ENCODE results near the gene LMO7.

Gene LMO7

DNA sequence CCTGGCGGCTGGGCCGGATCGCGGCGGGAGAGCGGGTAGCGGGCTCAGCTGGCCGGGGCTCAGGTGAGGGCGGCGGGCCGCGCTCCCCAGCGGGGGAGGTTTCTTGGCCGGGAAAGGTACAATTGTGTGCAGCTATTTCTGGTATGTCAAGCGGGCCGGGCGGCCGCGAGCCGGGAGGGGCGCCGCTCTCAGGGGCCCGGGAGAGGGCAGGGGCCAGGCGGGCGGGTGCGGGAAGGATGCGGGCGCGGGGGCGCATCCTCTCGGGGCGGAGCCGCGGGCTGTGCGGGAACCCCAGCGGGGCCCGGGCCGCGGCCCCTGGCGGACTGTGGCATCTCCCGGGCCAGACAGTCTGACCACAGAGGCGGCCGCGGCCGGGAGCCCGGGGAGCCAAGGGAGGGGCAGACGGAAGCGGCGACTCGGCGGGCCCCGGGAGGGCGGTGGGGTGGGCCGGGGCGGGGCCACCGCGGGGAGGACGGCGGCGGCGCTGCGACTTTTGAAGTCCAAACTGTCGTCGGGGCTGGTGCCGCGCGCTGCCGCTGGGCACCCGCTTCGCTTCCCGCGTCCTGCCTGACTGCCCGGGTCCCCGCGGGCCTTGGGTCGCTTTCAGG lies at the start of gene LMO7:
LMO7 (plus strand) TSS at position 503 of the 608 bp plus-strand sequence. CDS start 328 bp downstream, outside the sequence.
- DNase-seq = peak; percentile 11 to 46

DNA sequence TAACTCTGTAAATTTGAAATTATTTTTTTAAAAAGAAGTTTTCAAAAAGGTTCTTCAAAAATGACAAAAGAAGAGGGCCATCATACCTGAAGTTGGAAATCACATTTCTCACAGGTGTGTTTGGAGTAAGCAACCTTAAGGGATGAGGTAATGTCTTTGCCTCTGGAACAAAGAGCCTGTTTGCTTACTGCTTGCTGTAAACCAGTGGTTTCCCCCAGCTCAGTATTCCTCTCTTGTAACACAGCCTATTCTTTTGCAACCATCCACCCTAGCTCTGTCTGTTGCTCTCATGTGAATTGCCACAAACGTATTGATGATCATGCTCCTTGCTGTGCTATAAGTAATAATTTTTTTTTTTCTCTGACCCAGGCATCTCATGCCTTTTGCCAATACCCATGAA lies 48.5 kb upstream of the LMO7 start:
- DNase-seq = no peak

GRCh38 chr13:75596657-75597182 lies 39.4 kb upstream of the LMO7 start:
- no peak for DNase-seq

- DNase-seq = no peak
Measured at GRCh38 chr13:75600371-75600770, 35.8 kb upstream of the LMO7 start.

DNA sequence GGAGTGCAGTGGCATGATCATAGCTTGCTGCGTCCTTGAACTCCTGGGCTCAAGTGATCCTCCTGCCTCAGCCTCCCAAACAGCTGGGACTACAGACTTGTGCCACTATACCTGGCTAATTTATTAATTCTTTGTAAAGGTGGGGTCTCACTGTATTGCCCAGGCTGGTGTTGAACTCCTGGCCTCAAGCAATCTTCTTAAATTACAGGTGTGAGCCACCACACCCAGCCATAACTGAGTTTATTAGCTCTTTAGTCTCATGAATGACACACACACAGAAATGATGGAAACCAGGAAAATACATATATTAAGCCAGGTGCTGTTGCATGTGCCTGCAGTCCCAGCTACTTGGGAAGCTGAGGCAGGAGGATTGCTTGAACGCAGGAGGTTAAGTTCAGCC lies 33.1 kb upstream of the LMO7 start:
- no peak for DNase-seq

DNA sequence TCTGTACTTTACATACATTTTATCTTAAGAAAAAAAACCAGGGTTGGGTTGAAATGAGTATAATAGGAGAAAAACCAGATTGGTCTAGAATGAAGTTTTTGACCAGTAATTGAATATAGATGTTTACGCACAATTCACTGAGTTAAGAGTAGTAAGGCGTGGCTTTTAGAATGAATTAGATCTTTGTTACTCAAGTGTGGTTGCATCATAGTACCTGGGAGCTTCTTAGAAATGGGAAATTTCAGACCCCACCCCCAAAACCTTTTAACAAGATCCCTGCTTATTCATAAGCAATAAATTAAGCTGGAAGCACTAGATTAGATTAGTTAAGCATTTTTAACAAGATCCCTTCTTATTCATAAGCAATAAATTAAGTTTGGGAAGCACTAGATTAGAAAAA lies 28.7 kb upstream of the LMO7 start:
- no peak for DNase-seq

GRCh38 chr13:75610466-75610865 lies 25.7 kb upstream of the LMO7 start:
- DNase-seq = no peak

DNA sequence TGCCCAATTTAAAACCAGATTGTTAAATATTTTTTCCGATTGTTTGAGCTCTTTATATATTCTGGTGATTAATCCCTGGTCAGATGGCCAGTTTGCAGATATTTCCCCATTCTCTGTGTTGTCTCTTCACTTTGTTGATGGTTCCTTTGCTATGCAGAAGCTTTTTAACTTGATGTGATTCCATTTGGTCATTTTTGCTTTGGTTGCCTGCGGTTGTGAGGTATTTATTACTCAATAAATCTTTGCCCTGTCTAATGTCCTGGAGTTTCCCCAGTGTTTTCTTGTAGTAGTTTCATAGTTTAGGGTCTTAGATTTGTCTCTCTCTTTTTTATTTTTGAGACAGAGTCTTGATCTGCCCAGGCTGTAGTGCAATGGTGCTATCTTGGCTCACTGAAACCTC lies 23.8 kb upstream of the LMO7 start:
- DNase-seq = no peak

DNA sequence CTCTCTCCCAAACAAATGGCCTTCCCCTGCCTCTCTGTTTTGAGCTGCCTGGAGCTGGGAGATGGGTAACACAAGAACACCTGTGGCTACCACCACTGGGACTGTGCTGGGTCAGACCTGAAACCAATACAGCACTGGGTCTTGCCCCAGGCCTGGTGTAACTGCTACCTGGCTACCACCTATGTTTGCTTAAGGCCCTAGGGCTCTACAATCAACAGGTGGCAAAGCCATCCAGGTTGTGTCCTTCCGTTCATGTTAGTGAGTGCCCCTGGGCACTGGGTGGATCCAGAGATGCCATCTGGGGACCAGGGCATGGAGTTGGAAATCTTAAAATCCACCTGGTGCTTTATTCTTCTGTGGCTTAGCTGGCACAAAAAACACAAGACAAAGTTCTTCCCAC lies 18.9 kb upstream of the LMO7 start:
- no peak for DNase-seq

- DNase-seq = no peak
Measured at GRCh38 chr13:75618308-75618707, 17.8 kb upstream of the LMO7 start.

DNA sequence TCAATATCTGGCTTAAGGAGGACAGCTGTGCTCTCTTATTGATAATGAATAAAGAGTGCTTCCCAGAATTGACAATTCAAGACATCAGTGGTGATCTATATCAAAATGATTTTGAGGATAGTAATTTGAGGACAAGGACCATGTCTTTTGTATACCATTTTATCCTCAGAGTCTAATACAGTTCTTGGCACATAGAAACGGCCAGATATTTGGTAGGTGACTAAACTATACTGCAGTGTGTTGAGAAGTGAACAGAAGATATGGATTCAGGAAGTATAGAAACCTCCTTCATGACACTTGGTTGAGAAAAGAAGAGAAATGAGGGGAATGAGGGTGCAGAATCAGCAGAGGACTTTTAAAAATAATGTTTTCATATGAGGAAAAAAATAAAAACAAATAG lies 16.1 kb upstream of the LMO7 start:
- DNase-seq = no peak

DNA sequence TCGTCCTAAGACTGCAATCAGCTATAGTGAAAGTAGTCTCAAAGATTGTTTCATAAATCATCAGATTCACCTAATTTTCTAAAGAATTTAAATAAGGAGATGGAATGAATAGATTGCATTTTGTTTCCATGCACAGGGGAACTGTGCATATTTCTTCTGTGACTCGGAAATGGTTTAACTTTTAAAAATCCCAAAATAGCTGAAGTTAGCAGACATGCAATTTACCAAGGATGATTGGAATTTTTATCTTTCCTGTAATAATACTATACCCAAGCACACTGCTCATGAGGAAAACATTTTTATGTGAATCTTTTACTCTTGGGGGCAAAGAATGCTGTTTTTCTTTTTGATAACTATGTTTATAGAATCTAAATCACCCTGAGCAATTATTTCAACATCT lies 15.0 kb upstream of the LMO7 start:
- no peak for DNase-seq

DNA sequence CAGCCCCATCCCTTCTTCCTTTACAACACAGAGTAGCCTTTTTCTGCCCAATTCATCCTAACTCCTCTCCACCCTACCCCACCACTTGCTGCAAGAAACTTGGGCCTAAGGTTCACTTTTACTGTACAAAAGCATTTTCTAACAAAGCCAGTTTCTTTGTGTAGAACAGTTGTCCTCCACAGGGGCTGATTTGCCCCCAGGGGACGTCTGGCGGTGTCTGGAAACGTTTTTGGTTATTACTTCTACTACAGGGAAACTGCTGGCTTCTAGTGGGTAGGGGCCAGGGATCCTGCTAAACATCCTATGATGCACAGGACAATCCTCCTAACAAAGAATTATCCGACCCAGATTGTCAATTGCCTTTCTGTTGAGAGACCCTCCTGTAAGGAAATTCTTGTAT lies 7.3 kb upstream of the LMO7 start:
- no peak for DNase-seq

DNA sequence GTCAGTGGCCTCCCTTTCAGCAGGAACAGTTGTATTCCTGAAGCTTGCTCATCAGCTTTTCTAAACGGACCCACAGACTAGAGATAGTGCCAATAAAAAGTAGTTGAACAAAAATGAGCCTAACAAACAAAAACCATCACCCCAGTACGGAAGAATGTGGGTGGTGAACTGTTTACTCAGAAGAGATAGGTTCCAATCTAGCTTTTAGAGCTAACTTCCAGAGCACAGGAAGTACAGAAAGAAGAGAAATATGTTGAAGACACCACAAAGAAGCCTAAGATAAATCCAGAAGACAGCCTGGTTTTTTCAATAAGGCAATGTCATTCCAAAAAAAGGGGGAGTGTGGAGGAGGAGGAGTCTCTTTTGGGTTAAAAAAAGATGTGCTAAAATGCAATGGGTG lies 2.8 kb upstream of the LMO7 start:
- DNase-seq = no peak

DNA sequence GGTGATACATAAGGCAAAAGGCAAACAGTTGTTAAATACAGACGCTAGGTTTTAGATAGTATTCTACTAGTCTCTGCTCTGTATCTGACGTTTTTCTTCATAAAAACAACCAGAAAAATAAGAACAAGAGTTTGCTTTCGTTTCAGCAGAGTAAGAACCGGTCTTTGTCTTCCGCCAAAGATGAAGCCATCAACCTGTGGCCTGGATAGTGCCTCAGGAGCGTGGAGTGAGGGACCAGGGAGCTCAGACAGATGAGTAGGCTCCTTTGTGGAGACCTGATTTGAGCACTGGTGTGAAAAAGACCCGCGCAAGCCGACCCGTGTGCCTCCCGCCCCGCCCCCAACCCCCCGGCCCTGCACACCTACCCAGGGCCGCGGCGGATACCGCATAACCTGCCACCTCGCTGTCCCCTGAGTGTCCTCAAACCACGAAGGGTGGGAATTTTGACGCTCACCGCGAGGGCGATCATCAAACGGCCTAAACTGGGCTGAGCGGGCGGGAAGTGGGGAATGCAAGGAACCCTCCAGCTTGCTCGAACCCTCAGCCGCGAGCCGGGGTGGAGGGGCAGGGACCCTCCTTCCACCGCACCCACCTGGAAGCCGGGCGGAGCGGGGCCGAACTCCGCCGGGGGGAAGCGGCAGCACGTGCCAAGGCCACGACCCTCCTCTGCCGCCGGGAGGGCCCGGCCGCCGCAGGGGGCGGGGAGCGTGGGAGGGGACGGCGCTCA lies 866 bp upstream of the LMO7 start:
- peak in 1 of 2 experiments; percentile 35 for DNase-seq

DNA sequence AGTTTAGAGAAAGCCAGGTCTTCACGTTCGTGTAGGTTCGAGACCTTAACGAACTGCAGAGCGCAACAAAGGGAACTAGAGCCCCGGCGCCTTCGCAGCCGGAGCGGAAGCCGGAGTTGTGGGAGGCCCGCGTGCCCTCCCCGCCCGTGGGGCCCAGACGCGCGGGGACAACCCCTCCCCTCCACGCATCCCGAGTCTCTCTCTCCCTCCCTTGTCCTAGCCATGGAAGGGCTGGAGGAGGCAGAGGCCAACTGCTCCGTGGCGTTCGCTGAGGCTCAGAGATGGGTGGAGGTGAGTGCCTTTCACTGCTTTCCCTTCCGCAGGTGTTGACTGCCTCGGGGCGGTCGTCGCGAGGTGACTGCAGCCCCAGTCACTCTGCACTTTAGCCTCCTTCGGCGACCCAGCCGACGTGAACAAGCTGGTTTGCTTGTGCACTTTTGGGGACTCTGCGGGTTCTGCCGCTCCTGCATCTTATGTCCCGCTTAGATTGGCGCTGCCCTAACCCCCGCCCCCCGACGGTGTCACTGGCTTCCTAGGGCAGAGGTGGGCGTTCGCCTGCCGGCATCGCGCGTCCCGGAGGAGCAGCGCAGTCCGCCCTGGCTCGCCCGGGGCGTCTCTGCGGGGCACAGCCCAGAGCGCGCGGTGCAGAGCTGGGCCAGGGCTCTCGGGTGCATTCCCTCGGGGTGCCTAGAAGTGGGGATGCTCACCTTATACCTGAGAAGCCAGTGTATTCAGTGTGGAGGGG lies 478 bp downstream of the LMO7 start:
- DNase-seq = no peak

GRCh38 chr13:75637181-75637750 lies 1.1 kb downstream of the LMO7 start:
- no peak for DNase-seq

GRCh38 chr13:75639454-75639853 lies 3.3 kb downstream of the LMO7 start:
- no peak for DNase-seq

GRCh38 chr13:75641026-75641425 lies 4.9 kb downstream of the LMO7 start:
- DNase-seq = no peak

DNA sequence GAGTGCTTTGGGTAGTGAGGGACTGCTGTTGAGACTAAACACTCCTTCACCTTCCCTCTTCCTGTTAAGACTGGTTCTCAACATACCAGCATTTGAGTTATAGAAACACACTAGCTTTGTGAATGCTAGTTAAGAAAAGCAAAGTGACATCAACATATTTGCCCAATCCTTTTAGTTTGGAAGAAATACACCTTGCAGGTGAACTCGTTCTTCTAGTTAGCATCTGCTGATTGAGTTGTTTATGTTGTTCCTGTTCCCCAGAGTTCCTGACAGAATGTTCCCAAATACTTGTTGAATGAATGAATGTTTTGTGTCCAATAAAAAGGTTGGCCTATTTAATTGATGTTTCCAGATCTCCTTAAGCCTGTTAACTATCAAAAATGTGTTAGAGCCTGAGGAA lies 7.1 kb downstream of the LMO7 start:
- DNase-seq = no peak

- DNase-seq = no peak
Measured at GRCh38 chr13:75643693-75644092, 7.6 kb downstream of the LMO7 start.

DNA sequence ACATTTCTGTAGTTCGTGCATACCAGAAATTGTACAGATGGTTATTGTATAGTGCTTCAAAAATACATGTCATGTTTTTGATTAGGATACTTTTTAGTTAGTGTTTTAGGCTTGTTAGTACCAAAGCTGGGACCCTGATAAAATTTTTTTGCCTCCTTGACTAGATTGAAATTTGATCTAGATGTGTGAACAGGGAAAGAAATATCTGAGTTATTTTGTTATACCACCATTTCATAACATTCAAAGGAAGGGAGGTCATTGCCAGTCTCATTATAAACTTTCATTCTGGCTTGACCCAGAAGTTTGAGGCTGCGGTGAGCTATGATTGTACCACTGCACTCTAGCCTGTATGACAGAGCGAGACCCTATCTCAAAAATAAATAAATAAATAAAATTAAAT lies 9.0 kb downstream of the LMO7 start:
- no peak for DNase-seq

DNA sequence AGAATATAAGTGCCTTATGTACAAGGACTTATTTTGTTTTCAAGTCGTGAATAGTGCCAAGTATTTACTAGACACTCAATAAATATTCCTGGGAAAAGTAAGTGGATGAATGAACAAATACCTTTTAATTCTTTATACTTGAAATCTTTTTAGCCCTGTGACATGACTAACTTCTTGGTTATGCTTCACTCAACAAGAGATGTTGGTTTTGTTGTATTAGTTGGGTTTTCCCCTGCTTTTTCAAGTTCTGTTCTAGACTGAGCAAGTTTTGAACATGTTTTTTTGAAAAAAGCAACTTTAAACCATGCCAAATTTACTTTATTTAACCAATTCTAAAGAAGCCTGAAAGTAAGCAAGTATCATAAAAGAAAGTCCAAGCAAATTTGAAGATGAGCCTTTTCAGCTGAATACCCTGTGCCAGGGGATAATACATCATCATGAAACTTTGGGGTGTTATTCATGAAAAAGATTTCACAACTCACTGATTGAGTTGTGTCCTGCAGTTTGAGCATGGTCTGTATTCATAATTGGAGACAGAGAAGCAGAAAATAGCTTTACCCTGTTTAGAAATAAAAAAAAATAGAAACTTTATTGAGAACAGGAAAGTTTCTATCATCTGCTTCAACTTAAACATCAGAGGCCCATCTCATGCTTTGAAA lies 11.1 kb downstream of the LMO7 start:
- no peak for DNase-seq

Measured in NCI-H1930 (cell line).